8988T (cell line): ENCODE measurements around the gene OSBPL7.

Experiments used
- DNase-seq: peaks from one replicate; pipeline ENCODE4 v3.0.0; 2011

Gene OSBPL7, protein sequence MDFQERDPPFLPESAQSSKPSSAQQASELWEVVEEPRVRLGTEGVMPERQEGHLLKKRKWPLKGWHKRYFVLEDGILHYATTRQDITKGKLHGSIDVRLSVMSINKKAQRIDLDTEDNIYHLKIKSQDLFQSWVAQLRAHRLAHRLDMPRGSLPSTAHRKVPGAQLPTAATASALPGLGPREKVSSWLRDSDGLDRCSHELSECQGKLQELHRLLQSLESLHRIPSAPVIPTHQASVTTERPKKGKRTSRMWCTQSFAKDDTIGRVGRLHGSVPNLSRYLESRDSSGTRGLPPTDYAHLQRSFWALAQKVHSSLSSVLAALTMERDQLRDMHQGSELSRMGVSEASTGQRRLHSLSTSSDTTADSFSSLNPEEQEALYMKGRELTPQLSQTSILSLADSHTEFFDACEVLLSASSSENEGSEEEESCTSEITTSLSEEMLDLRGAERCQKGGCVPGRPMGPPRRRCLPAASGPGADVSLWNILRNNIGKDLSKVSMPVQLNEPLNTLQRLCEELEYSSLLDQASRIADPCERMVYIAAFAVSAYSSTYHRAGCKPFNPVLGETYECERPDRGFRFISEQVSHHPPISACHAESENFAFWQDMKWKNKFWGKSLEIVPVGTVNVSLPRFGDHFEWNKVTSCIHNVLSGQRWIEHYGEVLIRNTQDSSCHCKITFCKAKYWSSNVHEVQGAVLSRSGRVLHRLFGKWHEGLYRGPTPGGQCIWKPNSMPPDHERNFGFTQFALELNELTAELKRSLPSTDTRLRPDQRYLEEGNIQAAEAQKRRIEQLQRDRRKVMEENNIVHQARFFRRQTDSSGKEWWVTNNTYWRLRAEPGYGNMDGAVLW

DNA sequence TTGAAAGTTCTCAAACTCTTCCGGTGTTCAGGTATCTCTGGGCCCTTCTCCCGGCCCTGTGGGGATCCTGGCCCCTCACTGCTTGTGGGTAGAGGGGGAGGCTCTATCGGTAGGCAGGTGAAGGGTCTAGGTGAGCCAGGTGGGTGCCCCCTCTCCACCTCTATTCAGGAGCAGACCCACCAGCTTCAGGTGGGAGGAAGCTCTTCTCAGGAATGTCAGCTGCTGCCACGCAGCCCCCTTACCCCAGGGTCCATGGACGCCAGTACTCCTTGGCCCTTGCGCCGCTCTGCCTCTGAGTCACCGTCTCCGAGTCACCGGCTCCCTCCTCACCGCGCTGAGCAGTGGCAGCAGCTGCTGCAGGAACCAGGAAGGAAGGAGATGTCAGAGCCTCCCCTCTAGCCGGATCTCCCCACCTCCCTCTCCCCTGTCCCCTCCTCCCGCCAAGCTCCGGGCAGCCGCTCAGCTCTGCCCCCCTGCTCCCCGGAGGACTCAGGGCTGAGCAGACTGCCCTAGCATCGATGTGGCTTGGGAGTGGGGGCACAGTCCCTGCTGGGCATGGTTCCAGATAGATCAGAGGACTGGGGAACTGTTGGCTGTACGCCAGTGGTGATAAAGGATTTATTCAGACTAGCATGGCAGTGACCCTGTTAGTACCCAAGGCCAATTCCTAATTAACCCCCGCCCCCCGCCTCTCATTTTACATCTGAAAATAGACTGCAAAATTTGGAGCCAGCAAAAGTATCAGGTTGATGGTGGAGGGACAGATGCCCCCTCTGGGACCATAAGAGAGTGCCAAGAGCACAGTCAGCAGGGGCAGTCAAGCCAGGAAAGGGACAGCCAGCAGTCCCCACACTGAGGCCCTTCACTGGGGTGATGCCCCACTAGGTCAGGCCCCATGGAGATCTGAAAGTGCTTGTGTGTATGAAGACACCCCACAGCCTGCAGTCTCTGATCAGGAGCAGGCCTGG is at the start of gene OSBPL7:
OSBPL7 (minus strand) TSS at position 371 of the 968 bp plus-strand sequence. CDS start 1,516 bp downstream, outside the sequence.
- DNase-seq: peak; percentile 94

DNA sequence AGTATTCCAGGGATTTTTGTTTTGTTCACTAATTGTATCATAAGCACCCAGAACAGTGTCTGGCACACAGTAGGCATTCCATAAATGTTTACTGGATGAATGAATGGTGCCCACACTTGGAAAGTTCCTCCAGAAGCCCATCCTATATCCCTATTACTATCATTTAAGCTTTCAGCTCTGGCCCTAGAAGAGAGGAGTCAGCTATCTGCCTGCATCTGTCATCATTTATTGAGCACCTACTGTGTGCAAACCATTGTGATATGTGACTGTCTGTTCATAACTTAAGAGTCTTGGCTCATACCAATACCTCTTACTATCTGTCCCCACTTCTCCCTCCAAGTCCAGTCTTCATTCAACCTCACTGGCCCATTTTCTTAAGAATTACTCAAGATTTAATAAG is 49.5 kb upstream of the OSBPL7 start:
- no peak for DNase-seq

DNA sequence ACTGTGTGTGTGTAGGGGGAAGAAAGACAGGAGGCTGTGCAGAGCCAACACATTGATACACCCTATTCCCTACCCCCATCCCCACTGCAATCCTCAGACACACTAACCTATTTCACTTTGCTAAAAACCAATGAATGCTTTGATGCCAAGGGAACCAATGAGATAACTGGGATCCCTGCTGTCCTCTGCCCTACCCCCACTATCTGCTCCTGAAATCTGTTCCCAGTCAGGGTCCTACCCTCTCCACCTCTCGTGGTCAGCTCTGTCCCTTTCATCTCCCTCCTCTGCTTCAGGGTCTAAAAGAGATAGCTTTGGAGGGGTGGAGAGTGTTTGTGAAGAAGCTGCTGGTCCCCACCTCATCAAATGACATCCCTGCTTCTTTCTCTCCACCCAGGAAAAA is 48.5 kb upstream of the OSBPL7 start:
- no peak for DNase-seq

DNA sequence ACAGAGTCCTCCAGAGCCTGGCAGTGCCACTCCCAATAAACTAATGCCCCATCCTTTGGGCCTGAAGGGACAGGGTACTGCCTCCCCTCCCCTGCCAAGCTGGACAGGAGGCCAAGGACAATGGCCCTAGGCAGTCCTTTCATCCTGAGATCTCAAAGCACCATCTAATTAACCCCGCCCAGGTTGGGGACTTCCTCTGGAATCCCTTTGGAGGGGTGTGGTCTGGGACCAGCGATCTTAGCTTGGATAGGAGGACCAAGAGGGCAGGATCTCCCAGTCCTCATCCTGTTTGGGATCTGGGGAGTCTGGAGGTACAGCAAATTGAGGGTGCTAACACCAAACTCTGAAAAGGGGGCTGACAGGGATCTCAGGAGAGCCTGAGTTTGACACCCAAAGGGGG is 47.5 kb upstream of the OSBPL7 start:
- no peak for DNase-seq

DNA sequence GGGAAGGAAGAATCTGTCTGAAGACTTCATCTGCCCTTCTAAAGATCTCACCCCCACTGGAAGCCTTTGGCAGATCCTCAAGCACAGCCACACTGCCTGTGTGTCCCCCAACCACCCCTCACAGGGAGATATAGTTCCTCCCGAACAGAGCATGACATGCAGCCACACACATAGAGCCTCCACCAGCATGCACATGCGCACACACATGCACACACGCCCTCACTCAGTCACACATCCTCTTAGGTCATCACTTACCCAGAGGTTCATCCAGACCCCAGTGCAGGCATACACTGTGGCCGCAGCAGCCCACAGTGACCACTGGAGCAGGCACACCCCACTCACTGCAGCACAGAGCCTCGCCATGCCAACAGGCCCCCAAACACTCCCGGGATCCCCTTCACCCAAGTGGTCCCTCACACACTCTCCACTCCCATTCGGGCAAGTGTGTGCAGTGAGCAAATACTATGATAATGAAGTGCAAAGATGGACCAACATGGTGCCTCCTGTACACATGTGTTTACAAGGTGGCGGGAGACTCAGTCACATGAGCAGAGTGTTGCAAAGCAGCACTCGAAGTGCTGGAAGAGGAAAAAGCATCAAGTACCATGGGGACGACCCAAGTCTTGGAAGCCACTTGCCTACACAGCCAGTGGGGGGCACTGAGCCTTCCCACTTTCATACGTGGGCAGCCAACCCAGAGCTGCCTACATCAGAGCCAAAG is 46.4 kb upstream of the OSBPL7 start:
- no peak for DNase-seq

DNA sequence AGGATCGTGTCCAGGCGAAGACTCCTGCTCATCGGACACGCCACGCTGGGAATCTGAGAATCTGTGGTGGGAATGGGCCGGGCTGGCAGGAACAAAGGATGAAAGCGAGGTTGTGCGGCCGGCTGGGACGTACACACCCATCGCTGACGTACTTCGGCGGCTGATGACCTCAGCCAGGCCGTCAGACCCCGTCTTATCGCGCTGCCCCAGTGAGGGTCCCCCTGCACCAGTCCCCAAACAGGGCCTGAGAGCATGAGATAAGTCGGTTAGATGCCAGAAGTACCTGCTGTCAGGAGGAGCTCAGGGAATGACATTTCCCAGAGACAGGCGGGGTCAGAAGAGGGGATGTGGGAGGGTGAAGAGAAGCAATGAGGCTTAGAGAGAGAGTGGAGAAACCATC is 45.3 kb upstream of the OSBPL7 start:
- no peak for DNase-seq

DNA sequence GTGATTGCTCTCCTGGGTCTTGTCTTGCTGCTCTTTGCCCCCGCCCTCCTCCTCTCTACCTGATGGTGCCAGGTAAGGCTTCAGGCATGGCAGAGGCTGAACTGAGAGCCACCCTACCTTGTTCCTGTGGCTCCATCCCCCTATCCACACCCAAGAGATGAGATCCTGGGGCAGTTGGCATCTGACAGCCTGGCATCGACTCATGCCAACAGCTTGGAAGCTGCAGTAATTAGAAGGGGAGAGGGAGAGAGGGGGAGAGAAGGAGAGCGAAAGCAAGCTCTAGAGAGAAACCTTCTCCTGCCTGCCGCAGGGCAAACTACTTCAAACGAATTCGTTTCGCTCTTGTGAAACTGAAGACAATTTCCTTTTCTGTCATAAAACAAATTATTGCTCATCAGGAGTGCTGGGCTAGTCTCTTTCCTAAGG is 43.2 kb upstream of the OSBPL7 start:
- no peak for DNase-seq

DNA sequence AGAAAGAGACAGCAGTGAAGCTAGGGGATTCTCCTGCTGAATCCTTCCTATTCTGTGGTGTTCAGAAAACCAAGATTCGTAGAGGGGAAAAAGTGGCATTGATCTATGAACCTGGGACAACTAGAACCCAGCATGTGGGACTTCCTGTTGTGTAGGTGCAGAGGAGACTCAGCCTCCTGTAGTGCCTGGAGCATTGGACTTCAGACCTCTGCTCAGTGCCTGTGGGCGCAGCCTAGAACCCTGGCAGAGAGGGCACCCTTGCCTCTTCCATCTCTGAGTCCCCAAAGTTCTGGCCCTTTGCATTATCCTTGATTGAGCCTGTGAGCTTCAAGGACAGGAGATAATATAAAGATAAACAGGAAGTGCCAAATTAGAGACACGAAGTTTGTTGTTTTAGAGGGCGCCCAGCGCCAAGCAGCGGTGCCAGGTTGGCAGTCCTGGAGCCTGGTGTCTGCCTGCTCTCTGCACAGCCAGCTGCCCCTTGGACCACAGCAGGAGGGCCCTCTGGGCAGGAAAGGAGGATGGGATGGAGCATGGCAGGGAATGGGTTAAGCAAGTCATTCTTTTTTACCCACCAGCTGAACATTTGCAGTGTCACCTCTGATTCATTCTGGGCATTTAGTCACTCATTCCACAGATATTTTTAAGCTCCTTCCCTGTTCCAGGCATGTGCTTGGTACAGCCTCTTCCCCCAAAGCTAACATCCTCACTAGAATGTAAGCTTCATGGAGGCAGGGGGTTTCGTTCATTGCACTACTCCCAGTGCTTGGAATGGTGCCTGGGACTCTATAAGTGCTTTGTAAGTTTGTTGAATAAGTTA is 41.2 kb upstream of the OSBPL7 start:
- DNase-seq: peak; percentile 91

DNA sequence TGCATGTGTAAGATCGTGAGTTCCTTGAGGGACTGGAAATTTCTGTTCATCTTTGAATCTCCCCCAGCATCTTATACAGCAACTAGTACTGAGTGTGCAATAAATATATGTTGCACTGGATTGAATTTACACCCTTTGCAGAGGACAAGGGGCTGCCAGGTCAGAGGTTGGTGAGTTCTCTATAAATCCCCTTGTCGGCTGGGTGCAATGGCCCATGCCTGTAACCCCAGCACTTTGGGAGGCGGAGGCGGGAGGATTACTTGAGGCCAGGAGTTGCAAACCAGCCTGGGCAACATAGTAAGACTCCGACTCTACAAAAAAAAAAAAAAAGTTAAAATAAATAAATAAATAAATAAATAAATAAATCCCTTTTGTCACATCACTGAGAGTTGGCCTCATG is 38.8 kb upstream of the OSBPL7 start:
- no peak for DNase-seq

DNA sequence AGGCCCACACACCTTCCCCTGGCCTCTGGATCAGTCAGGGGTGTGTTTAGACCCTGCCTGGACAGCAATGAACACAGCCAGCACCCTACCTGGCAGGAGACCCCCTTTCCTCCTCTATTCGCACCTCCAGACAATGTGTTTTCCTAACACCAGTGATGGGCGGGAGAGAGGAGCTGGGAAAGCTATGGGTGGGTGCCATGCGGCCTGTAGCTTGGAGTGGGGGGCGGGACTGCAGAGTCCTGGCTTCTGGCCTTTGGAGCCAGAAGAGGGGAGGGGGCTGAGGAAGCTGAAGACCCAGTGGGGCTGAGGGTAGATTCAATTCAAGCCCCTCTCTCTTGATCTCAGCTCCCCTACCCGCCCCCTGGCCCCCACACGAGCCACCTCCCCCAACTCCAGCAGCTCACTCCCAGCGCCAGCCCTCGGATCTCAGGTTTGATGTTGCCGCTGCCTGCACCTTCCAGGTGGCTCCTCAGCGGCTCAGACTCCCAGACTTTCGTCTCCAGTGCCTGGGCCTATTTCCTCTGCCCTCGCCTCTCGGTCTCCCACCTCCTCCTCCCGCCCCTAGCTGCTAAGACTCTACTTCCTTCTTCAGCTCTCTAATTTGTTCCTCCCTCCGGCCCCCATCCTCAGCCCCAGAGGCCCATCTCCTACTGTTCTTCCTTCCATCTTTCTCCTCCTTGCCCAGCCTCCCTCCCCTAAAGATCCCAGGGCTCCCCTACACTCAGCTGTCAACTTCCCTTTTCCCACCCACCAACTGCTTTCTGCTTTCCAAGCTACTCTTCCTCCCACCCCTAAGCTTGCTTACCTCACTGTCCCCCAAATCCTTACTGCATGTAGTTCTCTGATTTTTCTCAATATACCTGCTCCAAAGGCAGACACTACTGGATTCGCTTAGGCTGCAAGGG is 36.2 kb upstream of the OSBPL7 start:
- no peak for DNase-seq

DNA sequence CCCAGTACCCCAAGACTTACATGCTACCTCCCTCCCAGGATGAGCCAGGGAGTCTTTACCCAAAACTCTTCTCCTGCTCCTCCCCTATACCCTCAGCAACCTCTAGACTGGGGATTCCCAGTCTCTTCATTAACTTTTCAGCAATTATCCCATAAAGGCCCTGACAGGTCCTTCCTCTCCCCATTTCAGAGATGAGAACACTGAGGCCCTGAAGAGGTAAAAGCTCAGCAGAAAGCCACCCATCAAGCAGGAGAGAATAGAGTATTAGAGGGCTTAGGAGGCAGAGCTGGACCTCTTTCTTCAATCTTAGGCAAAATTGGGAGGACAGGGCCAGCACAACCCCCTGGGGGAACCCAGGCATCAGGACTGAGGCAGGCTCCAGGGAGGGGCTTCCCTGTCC is 35.2 kb upstream of the OSBPL7 start:
- no peak for DNase-seq

DNA sequence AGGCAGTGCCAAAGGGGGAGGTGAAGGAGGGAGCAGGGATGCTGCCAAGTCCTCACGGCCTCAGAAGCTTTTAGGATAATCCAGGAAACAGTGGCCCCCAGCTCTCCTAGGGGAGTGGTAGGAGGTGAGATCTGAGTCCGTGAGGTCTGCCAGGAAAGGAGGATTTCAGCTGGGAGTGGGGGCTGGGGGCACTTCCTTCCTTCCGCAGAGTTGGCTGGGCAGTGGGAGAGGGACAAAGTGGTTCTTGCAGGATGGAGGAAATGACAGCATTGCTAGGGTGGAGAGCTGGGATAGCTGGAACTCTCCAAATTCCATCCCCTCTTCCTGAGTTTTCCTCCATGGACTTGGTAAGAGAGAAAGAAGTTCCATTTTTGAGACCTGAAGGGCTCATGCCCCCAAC is 34.1 kb upstream of the OSBPL7 start:
- no peak for DNase-seq

DNA sequence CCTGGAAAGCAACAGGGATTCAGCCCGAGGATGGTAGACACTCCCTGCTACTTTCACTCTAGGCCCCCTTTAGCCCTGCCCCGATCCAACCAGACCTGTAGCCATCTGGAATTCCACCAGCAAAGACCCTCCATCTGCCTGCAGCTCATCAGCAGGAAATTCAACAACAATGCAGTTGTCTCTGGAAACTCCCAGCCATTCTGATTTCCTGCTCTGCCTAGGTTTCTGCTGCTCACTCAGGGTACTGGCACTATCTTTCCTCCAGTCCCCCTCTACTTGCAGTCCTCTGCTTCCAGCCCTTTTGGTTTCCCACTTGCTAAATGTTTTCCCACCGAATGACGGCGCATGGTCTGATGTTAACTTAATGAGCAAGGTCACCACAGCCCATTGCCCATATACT is 32.0 kb upstream of the OSBPL7 start:
- DNase-seq: no peak

DNA sequence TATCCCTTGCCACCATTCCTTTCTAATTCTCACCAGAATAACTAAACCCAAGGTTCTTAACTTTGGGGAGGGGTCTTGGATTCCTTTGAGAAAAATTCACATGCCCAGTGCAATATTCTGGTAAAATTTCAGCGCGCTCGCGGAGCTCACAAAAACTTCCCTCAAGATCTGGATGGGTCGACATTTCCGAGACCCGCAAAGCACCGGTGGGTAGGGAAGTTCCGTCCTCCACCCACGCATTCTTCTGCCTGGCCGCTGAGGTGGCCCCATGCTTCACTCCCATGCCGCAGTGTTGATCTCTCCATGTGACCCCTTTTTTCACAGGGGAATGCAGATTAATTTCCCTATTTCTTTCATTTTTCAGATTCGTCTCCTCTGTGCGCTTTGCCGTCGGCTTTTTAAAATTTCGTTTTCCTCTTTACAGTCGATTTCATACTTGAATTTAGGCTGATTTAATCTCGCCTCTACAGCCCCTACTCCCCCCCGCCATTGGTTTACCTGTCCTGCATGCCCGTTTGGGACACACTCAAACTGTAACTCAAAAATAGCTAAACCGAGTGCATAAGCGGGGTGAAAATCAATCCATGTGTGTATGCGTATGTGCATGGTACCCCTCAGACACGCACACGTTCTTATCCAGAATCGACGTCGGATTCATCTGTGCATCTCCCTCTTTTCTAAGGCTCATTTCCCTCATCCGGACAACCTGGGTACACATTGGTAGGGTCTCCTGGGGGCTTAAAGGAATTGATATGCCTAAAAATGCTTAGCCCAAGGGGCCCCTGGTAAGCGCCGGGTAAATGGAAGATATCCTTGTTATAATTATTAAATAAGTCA is 30.7 kb upstream of the OSBPL7 start:
- DNase-seq: no peak

DNA sequence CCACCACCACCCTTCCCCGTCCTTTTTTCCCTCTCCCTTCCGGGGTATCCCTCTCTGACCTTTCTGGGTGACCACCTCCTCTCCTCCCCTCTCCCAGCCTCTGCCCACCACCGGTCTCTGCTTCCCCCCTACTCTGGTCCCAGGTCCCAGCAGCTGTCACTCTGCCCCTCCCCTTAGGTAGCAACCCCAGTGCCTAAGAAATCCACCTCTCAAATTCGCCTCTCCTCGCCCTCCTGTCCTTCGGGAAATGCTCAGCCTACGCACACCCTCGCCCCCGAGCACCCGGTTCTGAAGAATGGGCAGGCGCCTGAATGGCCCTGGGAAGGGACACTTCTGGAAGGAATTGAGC is 30.1 kb upstream of the OSBPL7 start:
- DNase-seq: no peak

DNA sequence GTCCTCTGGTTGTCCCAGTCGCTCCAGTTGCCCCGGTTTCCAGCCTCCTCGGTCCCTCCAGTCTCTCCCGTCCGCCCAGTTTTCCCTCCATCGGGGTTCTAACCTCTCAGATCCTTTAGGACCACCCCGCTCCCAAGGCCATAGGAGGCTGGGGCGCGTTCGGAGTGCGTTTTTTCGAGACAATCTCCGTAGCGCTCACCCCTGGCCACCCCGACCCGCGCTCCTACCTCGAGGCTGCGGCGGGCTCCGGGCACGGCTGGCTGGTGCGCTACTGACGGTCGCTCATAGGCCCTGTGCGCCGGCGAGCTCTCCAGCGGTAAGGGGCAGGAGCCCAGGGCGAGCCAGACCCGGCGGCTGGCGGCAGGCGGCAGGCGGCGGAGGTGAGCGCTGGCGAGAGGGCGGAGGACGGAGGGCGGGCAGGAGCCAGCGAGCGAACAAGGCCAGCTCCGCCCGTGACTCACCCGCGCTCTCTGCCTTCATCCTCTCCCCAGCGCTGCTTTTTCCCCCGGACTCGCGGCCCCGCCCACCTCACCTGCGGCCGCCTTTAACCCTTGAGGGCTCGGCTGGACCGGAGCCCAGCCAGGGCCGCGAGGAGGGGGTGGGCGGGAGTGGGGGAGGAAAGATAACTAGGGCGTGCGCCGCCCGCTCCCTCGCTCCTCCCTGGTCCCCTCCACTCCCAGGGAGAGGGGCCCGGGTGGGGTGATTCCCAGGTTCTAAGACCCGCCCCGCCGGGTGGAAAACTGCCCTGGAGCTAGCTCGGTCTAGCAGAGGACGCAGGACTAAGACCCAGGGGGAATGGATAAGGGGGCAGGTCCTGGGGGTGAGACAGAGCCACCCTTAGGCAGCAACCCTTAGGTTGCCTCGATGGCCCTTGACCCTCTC is 29.3 kb upstream of the OSBPL7 start, which contains the start of gene SP6:
SP6 (minus strand) TSS at position 472 of the 882 bp plus-strand sequence. CDS start 2,734 bp downstream, outside the sequence.
- peak; percentile 97 for DNase-seq

DNA sequence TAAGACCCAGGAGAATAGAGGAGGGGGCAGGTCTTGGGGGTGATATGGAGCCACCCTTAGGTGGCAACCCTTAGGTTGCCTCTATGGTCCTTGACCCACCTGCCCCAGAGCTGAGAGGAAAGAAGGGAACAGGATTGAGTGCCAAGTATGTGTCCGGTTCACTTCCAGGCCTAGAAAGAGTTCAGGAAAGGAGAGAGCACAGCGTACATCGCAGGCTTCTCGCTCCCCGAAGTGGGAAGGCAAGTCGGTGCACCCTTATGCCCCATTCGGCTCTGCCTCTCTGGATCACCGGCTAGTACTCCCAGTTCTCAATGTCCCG is 28.7 kb upstream of the OSBPL7 start:
- no peak for DNase-seq

DNA sequence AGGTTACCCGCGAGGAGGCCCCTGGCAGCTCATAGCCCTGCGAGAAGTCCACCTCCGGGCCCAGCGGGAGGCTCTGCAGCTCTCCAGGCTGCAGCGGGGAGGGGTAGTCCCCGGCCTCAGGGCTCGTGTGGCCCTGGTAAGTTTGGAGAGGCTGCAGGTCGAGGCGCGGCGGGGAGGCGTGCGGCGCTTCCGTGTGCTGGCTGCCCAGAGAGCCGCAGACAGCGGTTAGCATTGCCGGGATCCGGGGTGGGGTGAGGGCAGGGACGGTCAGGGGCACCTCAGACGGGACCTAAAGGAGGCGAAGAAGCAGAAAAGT is 26.6 kb upstream of the OSBPL7 start:
- DNase-seq: no peak
